WTC11 (cell line): Measurements from ENCODE around the gene PC. TPM values are rescaled to one million over a fixed set of nuclear protein-coding genes. Genes with fewer than 3 reads are reported as not detected.

Experiments used
- ATAC-seq: fragments of 200-7000 bp; cut with Tn5 transposase; 2 replicates; pipeline ENCODE4 v1.10.0; 2021; ENCODE audit warnings: mild to moderate bottlenecking, moderate library complexity
- CTCF ChIA-PET: fragments of 300-600 bp; sonication (Branson Sonifier 250); formaldehyde crosslinking; loops from one replicate; lab custom pipeline; 2021; ENCODE audit warnings: antibody characterized with exemption; lab: Charles Lee
- POLR2A ChIA-PET: fragments of 350-600 bp; sonication (Branson Sonifier 250); formaldehyde crosslinking; loops from one replicate; lab custom pipeline; 2021; ENCODE audit warnings: antibody characterized with exemption; lab: Charles Lee
- DNase-seq: peaks from one replicate; pipeline ENCODE4 v3.0.0; 2021; ENCODE audit warnings: low spot score
- H3K27ac Mint-ChIP-seq: 2 replicates; pipeline ENCODE4 v1.8.0; 2021; ENCODE audit warnings: mixed read lengths
- H3K27me3 Mint-ChIP-seq: 2 replicates; pipeline ENCODE4 v1.8.0; 2021; ENCODE audit warnings: low read depth, mild to moderate bottlenecking, moderate library complexity, mixed read lengths
- H3K36me3 Mint-ChIP-seq: 2 replicates; pipeline ENCODE4 v1.8.0; 2021; ENCODE audit warnings: mixed read lengths
- H3K4me1 Mint-ChIP-seq: 2 replicates; pipeline ENCODE4 v1.8.0; 2022; ENCODE audit warnings: mixed read lengths
- H3K4me3 Mint-ChIP-seq: 2 replicates; pipeline ENCODE4 v1.8.0; 2021; ENCODE audit warnings: mild to moderate bottlenecking, moderate library complexity, mixed read lengths
- H3K9me3 Mint-ChIP-seq: 2 replicates; pipeline ENCODE4 v1.8.0; 2021; ENCODE audit warnings: mixed read lengths
- AFF4 ChIP-seq: sonication (generic); formaldehyde crosslinking; IDR thresholded peaks from 2 replicates; pipeline ENCODE4 v1.8.1; 2023; ENCODE audit warnings: mild to moderate bottlenecking, missing genetic modification reagents, borderline replicate concordance
- E2F1 ChIP-seq: sonication (generic); formaldehyde crosslinking; IDR thresholded peaks from 2 replicates; pipeline ENCODE4 v1.8.0; 2022; ENCODE audit warnings: mild to moderate bottlenecking, missing genetic modification reagents
- EMX1 ChIP-seq: fragments of 250-450 bp; sonication (Bioruptor Pico); IDR thresholded peaks from 2 replicates; pipeline ENCODE4 v1.8.0; 2021; ENCODE audit warnings: mild to moderate bottlenecking
- ERG ChIP-seq: fragments of 250-450 bp; sonication (Bioruptor Pico); IDR thresholded peaks from 2 replicates; pipeline ENCODE4 v1.8.0; 2021; ENCODE audit warnings: mild to moderate bottlenecking
- ETV6 ChIP-seq: sonication (generic); formaldehyde crosslinking; IDR thresholded peaks from 2 replicates; pipeline ENCODE4 v1.8.1; 2022; ENCODE audit warnings: mild to moderate bottlenecking, missing genetic modification reagents
- FOXK1 ChIP-seq: sonication (generic); formaldehyde crosslinking; IDR thresholded peaks from 2 replicates; pipeline ENCODE4 v1.8.0; 2022; ENCODE audit warnings: mild to moderate bottlenecking, moderate library complexity, missing genetic modification reagents
- FOXP1 ChIP-seq: sonication (generic); formaldehyde crosslinking; IDR thresholded peaks from 2 replicates; pipeline ENCODE4 v1.8.0; 2022; ENCODE audit warnings: missing genetic modification reagents, mild to moderate bottlenecking, moderate library complexity, borderline replicate concordance
- FOXP4 ChIP-seq: sonication (generic); formaldehyde crosslinking; IDR thresholded peaks from 2 replicates; pipeline ENCODE4 v1.8.0; 2022; ENCODE audit warnings: mild to moderate bottlenecking, missing genetic modification reagents
- GABPB1 ChIP-seq: sonication (generic); formaldehyde crosslinking; IDR thresholded peaks from 2 replicates; pipeline ENCODE4 v1.8.1; 2023; ENCODE audit warnings: mild to moderate bottlenecking, missing genetic modification reagents
- GRHL2 ChIP-seq: fragments of 250-450 bp; sonication (Bioruptor Pico); IDR thresholded peaks from 2 replicates; pipeline ENCODE4 v1.8.0; 2022; ENCODE audit warnings: mild to moderate bottlenecking, moderate library complexity; ENCODE audit not compliant: insufficient replicate concordance, severe bottlenecking
- HMGXB4 ChIP-seq: sonication (generic); formaldehyde crosslinking; IDR thresholded peaks from 2 replicates; pipeline ENCODE4 v1.8.1; 2023; ENCODE audit warnings: mild to moderate bottlenecking, moderate library complexity, missing genetic modification reagents
- IRF1 ChIP-seq: sonication (generic); formaldehyde crosslinking; IDR thresholded peaks from 2 replicates; pipeline ENCODE4 v1.8.0; 2023; ENCODE audit warnings: missing genetic modification reagents
- IRF2 ChIP-seq: sonication (generic); formaldehyde crosslinking; IDR thresholded peaks from 2 replicates; pipeline ENCODE4 v1.8.0; 2022; ENCODE audit warnings: low read depth, missing genetic modification reagents, borderline replicate concordance
- NR2C2 ChIP-seq: sonication (generic); formaldehyde crosslinking; IDR thresholded peaks from 2 replicates; pipeline ENCODE4 v1.8.0; 2022; ENCODE audit warnings: mild to moderate bottlenecking, missing genetic modification reagents
- SOX15 ChIP-seq: fragments of 250-450 bp; sonication (Bioruptor Pico); IDR thresholded peaks from 2 replicates; pipeline ENCODE4 v1.9.0; 2021; ENCODE audit warnings: mild to moderate bottlenecking
- STAT6 ChIP-seq: sonication (generic); formaldehyde crosslinking; conservative IDR thresholded peaks from 2 replicates; pipeline ENCODE4 v1.8.1; 2023; ENCODE audit warnings: mild to moderate bottlenecking, low read depth, missing genetic modification reagents, moderate library complexity
- TEAD4 ChIP-seq: sonication (generic); formaldehyde crosslinking; IDR thresholded peaks from 2 replicates; pipeline ENCODE4 v1.8.0; 2022; ENCODE audit warnings: mild to moderate bottlenecking, missing genetic modification reagents
- total RNA-seq: library from RNA; stranded (reverse); gene quantifications from 3 replicates; pipeline ENCODE4 v1.2.3, GENCODE V29; 2021

PC gene
- total RNA-seq, 1 experiment from 2014 or later, result 27.2 TPM

- no peak for ATAC-seq
- CTCF ChIA-PET, result interaction anchor here (0.9 to 4.4 kb wide), 8 partner anchors 15 to 105 kb away, joined by 3 to 29 read pairs (median 12); partner anchors contain the start of genes C11orf86 and SYT12
- Mint-ChIP-seq H3K27me3 (peaks cover 17% of the 10 kb centered on the region), H3K27ac (peak overlapping the region; percentile 94), H3K36me3 (peaks cover 2% of the 10 kb centered on the region; the same call in 1 of the 2 replicates), H3K9me3 (no peaks in the 10 kb centered on the region), H3K4me3 (peak overlapping the region; percentile 87), H3K4me1 (peaks cover 26% of the 10 kb centered on the region)
- POLR2A ChIA-PET, result no interaction called here
- no peak for TF ChIP-seq NR2C2 (CRISPR knock-in tag)
- TF ChIP-seq SOX15 (CRISPR knock-in tag), result no peak
- no peak for TF ChIP-seq FOXK1
- no peak for TF ChIP-seq FOXP4 (CRISPR knock-in tag)
- TF ChIP-seq ERG (CRISPR knock-in tag), result no peak
- no peak for TF ChIP-seq IRF1 (CRISPR knock-in tag)
- no peak for TF ChIP-seq STAT6 (CRISPR knock-in tag)
- no peak for TF ChIP-seq AFF4 (CRISPR knock-in tag)
- no peak for TF ChIP-seq IRF2 (CRISPR knock-in tag)
- TF ChIP-seq TEAD4 (CRISPR knock-in tag), result no peak
- no peak for TF ChIP-seq ETV6 (CRISPR knock-in tag)
- TF ChIP-seq EMX1 (CRISPR knock-in tag), result no peak
- TF ChIP-seq E2F1 (CRISPR knock-in tag), result no peak
- TF ChIP-seq FOXP1 (CRISPR knock-in tag), result no peak
- no peak for TF ChIP-seq HMGXB4
- no peak for TF ChIP-seq GRHL2 (CRISPR knock-in tag)
- no peak for TF ChIP-seq GABPB1
- no peak for DNase-seq
These were observed 1.4 kb downstream of the PC start for GRCh38 chr11:66956689-66957290.
